ENCODE measurements around the gene DYDC2. TPM values are rescaled to one million over a fixed set of nuclear protein-coding genes. Genes with fewer than 3 reads are reported as not detected.
A peak's percentile ranks its signal among the peaks of the same experiment; 100 is the strongest.

The DYDC2 gene
- total RNA-seq, 1 donor from 2014 or later, result 5.8 TPM

DNA sequence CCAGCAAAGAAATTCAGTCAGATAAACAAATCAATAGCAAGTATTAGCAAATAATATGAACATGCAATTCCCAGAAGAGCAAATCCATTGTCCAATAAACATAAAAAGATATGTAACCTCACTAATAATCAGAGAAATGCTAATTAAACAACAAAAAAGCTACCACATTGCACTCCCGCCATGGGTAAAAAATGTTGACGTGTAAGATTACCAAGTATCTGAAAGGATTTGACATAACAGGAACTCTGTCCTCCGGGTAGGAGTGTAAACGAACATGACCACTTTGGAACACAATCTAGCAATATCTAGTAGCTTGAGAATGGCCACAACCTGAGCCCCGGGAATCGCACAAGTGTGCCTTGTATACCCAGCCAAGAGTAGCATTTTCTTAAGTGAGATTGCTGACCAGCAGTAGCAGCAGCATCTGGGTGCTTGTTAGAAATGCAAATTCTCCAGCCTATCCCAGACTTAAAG lies 31.7 kb upstream of the DYDC2 start:
- Histone ChIP-seq H3K27ac (no peak overlapping the region), H3K9ac (no peak overlapping the region), H2AFZ (replicated peaks) (no peak overlapping the region), H3K27me3 (no peaks in the 10 kb centered on the region), H3K4me1 (peaks cover 16% of the 10 kb centered on the region), H4K20me1 (ENCODE audit: low read depth) (no peaks in the 10 kb centered on the region), H3K36me3 (no peaks in the 10 kb centered on the region), H3F3A (ENCODE audit: low read depth) (peaks cover 11% of the 10 kb centered on the region), H3K4me2 (no peak overlapping the region), H3K9me3 (ENCODE audit: low read depth) (no peaks in the 10 kb centered on the region), H3K79me2 (ENCODE audit: low read depth) (no peaks in the 10 kb centered on the region), H3K4me3 (no peak overlapping the region)
- H3K4me1 Mint-ChIP-seq, result peaks cover 11% of the 10 kb centered on the region
- H3K27me3 Mint-ChIP-seq (ENCODE audit: insufficient read depth, low read depth), result peaks cover 6% of the 10 kb centered on the region
- no peak overlapping the region for H3K4me3 Mint-ChIP-seq
- TF ChIP-seq EZH2phosphoT487 (IDR thresholded peaks at IDR 0.05) (no peak), EZH2 (IDR thresholded peaks at IDR 0.05) (no peak)
- TF ChIP-seq, protein P1, sequence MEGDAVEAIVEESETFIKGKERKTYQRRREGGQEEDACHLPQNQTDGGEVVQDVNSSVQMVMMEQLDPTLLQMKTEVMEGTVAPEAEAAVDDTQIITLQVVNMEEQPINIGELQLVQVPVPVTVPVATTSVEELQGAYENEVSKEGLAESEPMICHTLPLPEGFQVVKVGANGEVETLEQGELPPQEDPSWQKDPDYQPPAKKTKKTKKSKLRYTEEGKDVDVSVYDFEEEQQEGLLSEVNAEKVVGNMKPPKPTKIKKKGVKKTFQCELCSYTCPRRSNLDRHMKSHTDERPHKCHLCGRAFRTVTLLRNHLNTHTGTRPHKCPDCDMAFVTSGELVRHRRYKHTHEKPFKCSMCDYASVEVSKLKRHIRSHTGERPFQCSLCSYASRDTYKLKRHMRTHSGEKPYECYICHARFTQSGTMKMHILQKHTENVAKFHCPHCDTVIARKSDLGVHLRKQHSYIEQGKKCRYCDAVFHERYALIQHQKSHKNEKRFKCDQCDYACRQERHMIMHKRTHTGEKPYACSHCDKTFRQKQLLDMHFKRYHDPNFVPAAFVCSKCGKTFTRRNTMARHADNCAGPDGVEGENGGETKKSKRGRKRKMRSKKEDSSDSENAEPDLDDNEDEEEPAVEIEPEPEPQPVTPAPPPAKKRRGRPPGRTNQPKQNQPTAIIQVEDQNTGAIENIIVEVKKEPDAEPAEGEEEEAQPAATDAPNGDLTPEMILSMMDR (IDR thresholded peaks at IDR 0.05), result no peak
- peaks cover 3% of the 10 kb centered on the region for H3K9me3 Mint-ChIP-seq
- H3K27ac Mint-ChIP-seq, result no peak overlapping the region
- no peak for DNase-seq (ENCODE audit: low spot score)
- H3K36me3 Mint-ChIP-seq, result no peaks in the 10 kb centered on the region

DNA sequence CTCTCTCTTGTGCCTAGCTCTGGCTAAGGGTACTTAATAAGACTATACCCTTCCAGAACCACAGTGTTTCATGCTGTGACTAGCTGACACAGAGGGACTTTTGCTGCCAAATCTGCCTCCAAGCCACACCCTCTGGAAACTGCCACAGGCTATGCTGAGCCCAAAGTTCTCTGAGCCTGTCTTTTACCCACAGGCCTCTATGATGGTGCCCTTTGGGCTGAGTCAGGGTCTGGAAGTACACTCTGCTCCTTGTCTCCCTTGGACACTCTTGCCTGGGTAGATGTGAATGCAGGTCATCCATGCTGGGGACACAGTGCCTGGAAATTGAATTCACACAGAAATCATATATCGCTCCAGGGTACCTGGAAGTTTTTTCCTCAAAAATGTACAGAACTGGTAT lies 22.6 kb upstream of the DYDC2 start:
- no peak overlapping the region for H3K9ac ChIP-seq
- H2AFZ ChIP-seq (replicated peaks), result peak overlapping the region; percentile 12
- no peak overlapping the region for H3K4me2 ChIP-seq
- no peak overlapping the region for H3K4me3 ChIP-seq
- no peak for DNase-seq (ENCODE audit: low spot score)
- no peaks in the 10 kb centered on the region for H3K4me1 ChIP-seq
- H3K4me1 Mint-ChIP-seq, result no peaks in the 10 kb centered on the region
- no peaks in the 10 kb centered on the region for H3K36me3 Mint-ChIP-seq
- no peak overlapping the region for H3K27ac ChIP-seq
- H3K79me2 ChIP-seq (ENCODE audit: low read depth), result no peaks in the 10 kb centered on the region
- no peak overlapping the region for H3K27ac Mint-ChIP-seq
- H3K27me3 Mint-ChIP-seq (ENCODE audit: insufficient read depth, low read depth), result no peaks in the 10 kb centered on the region
- no peaks in the 10 kb centered on the region for H3K27me3 ChIP-seq
- H3K4me3 Mint-ChIP-seq, result no peak overlapping the region
- H3K9me3 Mint-ChIP-seq, result no peaks in the 10 kb centered on the region
- no peaks in the 10 kb centered on the region for H3F3A ChIP-seq (ENCODE audit: low read depth)
- TF ChIP-seq, protein P1 (IDR thresholded peaks at IDR 0.05), result no peak
- TF ChIP-seq EZH2 (IDR thresholded peaks at IDR 0.05) (no peak), EZH2phosphoT487 (IDR thresholded peaks at IDR 0.05) (no peak)
- H4K20me1 ChIP-seq (ENCODE audit: low read depth), result no peaks in the 10 kb centered on the region
- H3K36me3 ChIP-seq, result no peaks in the 10 kb centered on the region
- no peaks in the 10 kb centered on the region for H3K9me3 ChIP-seq (ENCODE audit: low read depth)

DNA sequence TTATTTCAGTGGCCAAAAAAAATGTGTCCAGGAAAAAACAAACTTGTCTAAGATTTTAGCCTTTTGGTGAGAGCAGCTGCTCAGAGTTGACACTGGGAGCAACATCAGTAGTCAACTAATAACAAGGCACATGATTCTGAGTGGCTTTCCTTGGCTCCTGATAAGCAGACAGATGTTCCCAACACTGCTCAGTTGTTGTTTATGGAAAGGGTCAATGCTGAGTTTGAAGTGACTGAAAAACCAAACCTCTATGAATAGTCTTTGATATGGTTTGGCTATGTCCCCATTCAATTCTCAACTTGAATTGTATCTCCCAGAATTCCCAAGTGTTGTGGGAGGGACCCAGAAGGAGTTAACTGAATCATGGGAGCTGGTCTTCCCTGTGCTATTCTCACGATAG lies 12.3 kb upstream of the DYDC2 start:
- no peaks in the 10 kb centered on the region for H3K79me2 ChIP-seq (ENCODE audit: low read depth)
- no peaks in the 10 kb centered on the region for H3K4me1 ChIP-seq
- no peak overlapping the region for H3K27ac ChIP-seq
- no peak for DNase-seq (ENCODE audit: low spot score)
- H3K4me3 ChIP-seq, result no peak overlapping the region
- H3K9me3 ChIP-seq (ENCODE audit: low read depth), result no peaks in the 10 kb centered on the region
- Mint-ChIP-seq H3K27ac (no peak overlapping the region), H3K9me3 (no peaks in the 10 kb centered on the region), H3K27me3 (ENCODE audit: insufficient read depth, low read depth) (peaks cover 2% of the 10 kb centered on the region), H3K4me1 (no peaks in the 10 kb centered on the region), H3K36me3 (no peaks in the 10 kb centered on the region), H3K4me3 (no peak overlapping the region)
- no peaks in the 10 kb centered on the region for H3F3A ChIP-seq (ENCODE audit: low read depth)
- no peak overlapping the region for H3K9ac ChIP-seq
- H4K20me1 ChIP-seq (ENCODE audit: low read depth), result no peaks in the 10 kb centered on the region
- no peaks in the 10 kb centered on the region for H3K27me3 ChIP-seq
- no peak overlapping the region for H3K4me2 ChIP-seq
- TF ChIP-seq, protein P1 (IDR thresholded peaks at IDR 0.05), result no peak
- TF ChIP-seq EZH2 (IDR thresholded peaks at IDR 0.05) (no peak), EZH2phosphoT487 (IDR thresholded peaks at IDR 0.05) (no peak)
- no peak overlapping the region for H2AFZ ChIP-seq (replicated peaks)
- no peaks in the 10 kb centered on the region for H3K36me3 ChIP-seq

Data from neural progenitor cell (in vitro differentiated cells).